ENCODE results near the gene DOCK6. TPM values are rescaled to one million over a fixed set of nuclear protein-coding genes. Genes with fewer than 3 reads are reported as not detected.

Gene DOCK6
- total and polyA plus RNA-seq, 8 donors = 18.0 to 79.0 (median 30.7) TPM

- Histone ChIP-seq H3K9me3 (no peaks in the 10 kb centered on the region), H3K27ac (no peak overlapping the region), H3K4me3 (no peak overlapping the region), H3K27me3 (no peaks in the 10 kb centered on the region), H3K4me1 (no peaks in the 10 kb centered on the region), H3K36me3 (peaks cover 0 to 34% (median 3%) of the 10 kb centered on the region in 3 donors)
- TF ChIP-seq CTCF (IDR thresholded peaks at IDR 0.05) = no peak
- 93 to 95% methylated on average over 7 of the region's 7 CpGs for WGBS, 2 donors
- ATAC-seq = no peak
- intact Hi-C loops (cut with DNase I) = no loop called here
- DNase-seq = no peak
- FAIRE-seq = no peak
Observed at GRCh38 chr19:11175920-11176319, 86.4 kb downstream of the DOCK6 start.

GRCh38 chr19:11174336-11174735 is 88.0 kb downstream of the DOCK6 start:
- ATAC-seq (no peak), DNase-seq (no peak), FAIRE-seq (no peak)
- H3K36me3 ChIP-seq = peaks cover 3 to 47% (median 17%) of the 10 kb centered on the region in 3 donors
- no peaks in the 10 kb centered on the region for H3K4me1 ChIP-seq
- WGBS, 2 donors = 97 to 98% methylated on average over 27 of the region's 27 CpGs
- no peak overlapping the region for H3K27ac ChIP-seq
- TF ChIP-seq CTCF (IDR thresholded peaks at IDR 0.05) = no peak
- no peak overlapping the region for H3K4me3 ChIP-seq
- H3K9me3 ChIP-seq = no peaks in the 10 kb centered on the region
- intact Hi-C loops (cut with DNase I) = no loop called here
- H3K27me3 ChIP-seq = no peaks in the 10 kb centered on the region

GRCh38 chr19:11173516-11174155 is 88.7 kb downstream of the DOCK6 start:
- intact Hi-C loops (cut with DNase I) = no loop called here
- Histone ChIP-seq H3K4me1 (no peaks in the 10 kb centered on the region), H3K27ac (no peak overlapping the region), H3K36me3 (peaks cover 3 to 54% (median 17%) of the 10 kb centered on the region in 3 donors), H3K4me3 (no peak overlapping the region), H3K27me3 (no peaks in the 10 kb centered on the region), H3K9me3 (no peaks in the 10 kb centered on the region)
- TF ChIP-seq CTCF (IDR thresholded peaks at IDR 0.05) = no peak
- FAIRE-seq (no peak), DNase-seq (no peak), ATAC-seq (no peak)
- 82 to 83% methylated on average over 8 of the region's 8 CpGs for WGBS, 2 donors

GRCh38 chr19:11172576-11172975 is 89.7 kb downstream of the DOCK6 start:
- ATAC-seq = no peak
- no peak for FAIRE-seq
- DNase-seq = no peak
- Histone ChIP-seq H3K9me3 (no peaks in the 10 kb centered on the region), H3K27me3 (no peaks in the 10 kb centered on the region), H3K4me3 (no peak overlapping the region), H3K36me3 (peaks cover 3 to 56% (median 13%) of the 10 kb centered on the region in 3 donors), H3K4me1 (no peaks in the 10 kb centered on the region), H3K27ac (no peak overlapping the region)
- TF ChIP-seq CTCF (IDR thresholded peaks at IDR 0.05) = no peak
- intact Hi-C loops (cut with DNase I) = no loop called here
- 93 to 95% methylated on average over 6 of the region's 6 CpGs for WGBS, 2 donors

- Histone ChIP-seq H3K27me3 (no peaks in the 10 kb centered on the region), H3K36me3 (peaks cover 3 to 60% (median 13%) of the 10 kb centered on the region in 3 donors), H3K9me3 (no peaks in the 10 kb centered on the region), H3K4me3 (no peak overlapping the region), H3K27ac (no peak overlapping the region), H3K4me1 (no peaks in the 10 kb centered on the region)
- intact Hi-C loops (cut with DNase I) = no loop called here
- ATAC-seq = no peak
- DNase-seq = no peak
- 85 to 89% methylated on average over 5 of the region's 5 CpGs for WGBS, 2 donors
- FAIRE-seq = no peak
- TF ChIP-seq CTCF (IDR thresholded peaks at IDR 0.05) = no peak
Observed at GRCh38 chr19:11171144-11171543, 91.2 kb downstream of the DOCK6 start.

Data from pancreas (tissue), 10 donors.